Kidney tubule cell (primary cell): ENCODE measurements around the gene SPANXA2.
"Not testable (repeated sequence)": the region's sequence is repeated elsewhere in the genome, so short reads cannot be mapped to it uniquely, and the experiment has no call there.

ENCODE experiments used
- DNase-seq: peaks from one replicate; pipeline ENCODE4 v3.0.0-alpha.2; 2018; ENCODE audit warnings: low spot score

Gene SPANXA2, protein sequence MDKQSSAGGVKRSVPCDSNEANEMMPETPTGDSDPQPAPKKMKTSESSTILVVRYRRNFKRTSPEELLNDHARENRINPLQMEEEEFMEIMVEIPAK

DNA sequence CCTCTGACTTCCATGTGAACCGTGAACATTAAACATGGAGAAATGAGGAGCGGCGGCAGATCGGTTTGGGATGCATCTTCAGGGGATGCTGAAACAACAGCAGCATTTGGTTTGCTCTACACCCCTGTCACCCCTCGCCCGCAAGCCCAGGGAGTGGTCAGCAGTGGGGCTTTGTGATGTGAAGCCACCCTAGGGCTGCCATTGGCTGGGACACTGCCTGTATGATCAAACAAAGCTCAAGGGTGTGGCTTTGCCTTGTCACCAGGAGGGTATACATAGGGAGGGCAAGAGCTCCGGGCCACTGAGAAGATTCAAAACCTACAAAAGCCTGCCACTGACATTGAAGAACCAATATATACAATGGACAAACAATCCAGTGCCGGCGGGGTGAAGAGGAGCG, at the start of gene SPANXA2:
Gene SPANXA2 (plus strand): TSS at position 301 of the 400 bp plus-strand sequence. CDS start 60 bp downstream, at position 361.
- DNase-seq, result not testable (repeated sequence)

DNA sequence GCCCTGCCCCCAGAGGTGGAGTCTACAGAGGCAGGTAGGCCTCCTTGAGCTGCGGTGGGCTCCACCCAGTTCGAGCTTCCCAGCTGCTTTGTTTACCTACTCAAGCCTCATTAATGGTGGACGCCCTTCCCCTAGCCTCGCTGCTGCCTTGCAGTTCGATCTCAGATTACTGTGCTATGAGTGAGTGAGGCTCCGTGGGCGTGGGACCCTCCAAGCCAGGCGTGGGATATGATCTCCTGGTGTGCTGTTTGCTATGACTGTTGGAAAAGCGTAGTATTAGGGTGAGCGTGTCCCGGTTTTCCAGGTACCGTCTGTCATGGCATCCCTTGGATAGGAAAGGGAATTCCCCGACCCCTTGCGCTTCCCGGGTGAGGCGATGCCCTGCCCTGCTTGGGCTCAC, 47.0 kb upstream of the SPANXA2 start:
- not testable (repeated sequence) for DNase-seq

DNA sequence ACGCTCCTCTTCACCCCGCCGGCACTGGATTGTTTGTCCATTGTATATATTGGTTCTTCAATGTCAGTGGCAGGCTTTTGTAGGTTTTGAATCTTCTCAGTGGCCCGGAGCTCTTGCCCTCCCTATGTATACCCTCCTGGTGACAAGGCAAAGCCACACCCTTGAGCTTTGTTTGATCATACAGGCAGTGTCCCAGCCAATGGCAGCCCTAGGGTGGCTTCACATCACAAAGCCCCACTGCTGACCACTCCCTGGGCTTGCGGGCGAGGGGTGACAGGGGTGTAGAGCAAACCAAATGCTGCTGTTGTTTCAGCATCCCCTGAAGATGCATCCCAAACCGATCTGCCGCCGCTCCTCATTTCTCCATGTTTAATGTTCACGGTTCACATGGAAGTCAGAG, 4.9 kb upstream of the SPANXA2 start, which contains the start of gene SPANXA1:
Gene SPANXA1 (minus strand): TSS at position 101 of the 400 bp plus-strand sequence. CDS start 60 bp downstream, at position 41.
- DNase-seq, result not testable (repeated sequence)

DNA sequence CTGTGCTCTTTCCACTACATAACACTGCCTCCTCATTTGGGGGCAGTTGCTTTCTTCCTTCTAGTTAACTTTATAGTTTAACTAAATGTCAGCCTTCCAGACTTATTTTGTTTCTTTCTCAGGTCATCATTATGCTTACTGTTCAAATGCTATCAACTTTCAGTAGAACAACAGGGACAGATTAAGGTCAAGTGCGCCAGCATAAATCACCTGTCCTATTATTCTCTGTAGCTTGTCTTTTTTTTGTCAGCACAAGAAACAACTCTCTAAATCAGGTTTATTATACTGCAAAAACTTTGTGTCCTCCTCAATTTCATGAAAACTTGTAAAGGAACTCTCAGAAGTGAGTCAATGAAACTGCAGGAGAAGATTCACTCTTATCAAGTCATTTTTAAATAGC, 19.6 kb downstream of the SPANXA2 start:
- DNase-seq, result no peak

DNA sequence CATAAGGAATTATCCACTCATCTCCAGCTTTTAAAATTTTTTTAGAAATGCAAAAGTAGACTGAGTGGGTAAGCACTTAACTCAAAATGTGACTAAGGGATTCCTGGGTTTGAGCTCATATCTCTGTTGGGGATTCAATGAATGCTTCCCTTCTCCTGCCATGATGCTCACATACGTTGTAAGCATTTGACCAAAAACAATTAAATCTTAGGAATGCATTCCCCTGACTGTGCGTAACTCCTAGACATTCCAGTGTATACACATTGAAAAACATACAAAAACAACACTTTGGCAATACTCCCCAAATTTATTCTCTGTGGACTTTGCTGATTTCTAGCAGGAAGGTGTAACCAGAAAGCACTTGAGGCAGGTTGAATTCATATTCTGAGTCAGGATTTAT, 29.8 kb downstream of the SPANXA2 start:
- no peak for DNase-seq

DNA sequence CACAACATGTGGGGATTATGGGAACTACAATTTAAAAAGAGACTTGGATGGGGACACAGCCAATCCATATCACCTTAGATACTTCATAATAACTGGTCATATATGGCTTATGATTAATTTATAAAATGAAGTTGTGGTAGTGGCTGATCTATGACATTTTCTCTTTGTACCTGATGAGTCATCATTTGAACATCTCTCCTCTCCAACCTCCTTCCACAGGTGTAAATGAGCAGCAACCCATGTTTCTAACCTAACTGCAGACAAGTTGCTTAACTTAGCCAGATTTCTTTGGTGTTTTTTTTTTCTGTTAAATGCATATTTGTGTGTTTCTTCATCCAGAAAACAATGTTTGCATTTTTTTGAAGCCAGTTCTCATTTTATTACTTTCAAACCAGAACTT, 42.6 kb downstream of the SPANXA2 start:
- no peak for DNase-seq

DNA sequence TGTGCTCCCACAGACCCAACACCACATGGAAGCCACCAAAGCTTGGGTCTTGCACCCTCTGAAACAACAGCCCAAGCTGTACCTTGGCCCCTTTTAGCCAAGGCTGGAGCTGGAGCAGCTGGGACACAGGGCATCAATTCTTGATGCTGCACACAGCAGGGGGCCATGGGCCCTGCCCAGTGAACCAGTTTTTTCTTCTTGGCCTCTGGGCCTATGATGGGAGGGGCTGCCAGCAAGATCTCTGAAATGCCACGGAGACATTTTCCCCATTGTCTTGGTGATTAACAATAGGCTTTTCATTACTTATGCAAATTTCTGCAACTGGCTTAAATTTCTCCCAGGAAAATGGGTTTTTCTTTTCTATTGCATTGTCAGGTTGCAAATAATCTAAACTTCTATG, 49.0 kb downstream of the SPANXA2 start:
- no peak for DNase-seq
